C4-2B (cell line): ENCODE results near the gene TPCN1.

Experiments
- ZFX ChIP-seq: fragments of 450-650 bp; IDR thresholded peaks from 2 replicates; pipeline ENCODE4 v1.6.1; 2017
- TF ChIP-seq, protein P1 (sequence below): fragments of 450-650 bp; conservative IDR thresholded peaks from 2 replicates; pipeline ENCODE4 v1.5.1; 2017; ENCODE audit warnings: mild to moderate bottlenecking

DNA sequence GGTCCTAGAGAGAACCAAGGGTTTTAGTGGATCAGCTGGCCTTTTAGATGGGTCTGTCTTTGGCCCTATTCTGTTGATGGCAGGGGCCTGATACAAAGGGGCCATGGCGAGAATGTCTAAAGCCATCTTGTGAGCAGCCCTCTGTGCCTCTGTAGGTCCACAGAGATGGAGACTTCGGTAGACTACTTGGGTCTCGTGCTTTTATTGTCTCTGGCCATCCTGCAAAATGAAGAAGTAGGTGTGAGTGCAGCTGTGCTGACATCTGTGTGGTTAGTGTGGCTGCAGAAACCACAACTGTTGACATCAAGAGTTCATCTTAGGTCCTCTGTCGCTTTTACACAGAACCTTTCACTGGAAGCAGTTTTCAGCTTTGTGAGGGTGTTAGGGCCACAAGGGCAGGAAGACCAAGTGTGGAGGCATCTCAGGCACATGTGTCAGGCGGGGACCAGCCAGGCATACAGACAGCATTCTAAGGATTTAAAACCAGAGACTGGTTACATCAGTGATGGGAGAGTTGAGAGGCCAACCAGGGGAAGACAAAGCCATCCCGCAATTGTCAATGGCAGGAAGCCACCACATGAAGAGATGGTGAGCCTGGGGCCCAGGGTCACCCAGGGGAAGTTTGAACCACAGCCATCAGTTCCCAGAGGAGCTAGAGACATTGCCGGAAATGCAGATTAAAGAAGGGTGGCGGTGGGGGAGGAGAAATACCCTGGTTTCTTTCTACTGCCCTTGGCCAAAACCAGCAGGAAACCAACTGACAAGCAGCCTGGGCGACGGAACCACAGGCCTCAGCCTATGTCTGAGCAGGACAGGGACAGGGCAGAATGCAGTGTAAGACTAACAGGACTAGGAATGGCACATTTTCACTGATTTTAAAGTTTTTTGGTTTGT is 13.0 kb upstream of the TPCN1 start:
- TF ChIP-seq, protein P1, sequence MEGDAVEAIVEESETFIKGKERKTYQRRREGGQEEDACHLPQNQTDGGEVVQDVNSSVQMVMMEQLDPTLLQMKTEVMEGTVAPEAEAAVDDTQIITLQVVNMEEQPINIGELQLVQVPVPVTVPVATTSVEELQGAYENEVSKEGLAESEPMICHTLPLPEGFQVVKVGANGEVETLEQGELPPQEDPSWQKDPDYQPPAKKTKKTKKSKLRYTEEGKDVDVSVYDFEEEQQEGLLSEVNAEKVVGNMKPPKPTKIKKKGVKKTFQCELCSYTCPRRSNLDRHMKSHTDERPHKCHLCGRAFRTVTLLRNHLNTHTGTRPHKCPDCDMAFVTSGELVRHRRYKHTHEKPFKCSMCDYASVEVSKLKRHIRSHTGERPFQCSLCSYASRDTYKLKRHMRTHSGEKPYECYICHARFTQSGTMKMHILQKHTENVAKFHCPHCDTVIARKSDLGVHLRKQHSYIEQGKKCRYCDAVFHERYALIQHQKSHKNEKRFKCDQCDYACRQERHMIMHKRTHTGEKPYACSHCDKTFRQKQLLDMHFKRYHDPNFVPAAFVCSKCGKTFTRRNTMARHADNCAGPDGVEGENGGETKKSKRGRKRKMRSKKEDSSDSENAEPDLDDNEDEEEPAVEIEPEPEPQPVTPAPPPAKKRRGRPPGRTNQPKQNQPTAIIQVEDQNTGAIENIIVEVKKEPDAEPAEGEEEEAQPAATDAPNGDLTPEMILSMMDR: no peak
- TF ChIP-seq ZFX: no peak
